T-helper 1 cell treated with Interleukin-12 subunit alpha and Interleukin-12 subunit beta and Interleukin-4 antibody, amounts not matched to agents 30 ng/mL and 1 ng/mL, for 36 hours (primary cell): ENCODE measurements around the gene OSTM1. TPM values are rescaled to one million over a fixed set of nuclear protein-coding genes. Genes with fewer than 3 reads are reported as not detected.

Experiments used
- intact Hi-C: fragments of 100-400 bp; cut with micrococcal nuclease; formaldehyde crosslinking; loops from one replicate; pipeline ENCODE4 v1.15.1; 2024
- total RNA-seq: library from RNA; stranded (reverse); gene quantifications from 2 replicates; pipeline ENCODE4 v1.2.3, GENCODE V29; 2022

OSTM1 gene, protein sequence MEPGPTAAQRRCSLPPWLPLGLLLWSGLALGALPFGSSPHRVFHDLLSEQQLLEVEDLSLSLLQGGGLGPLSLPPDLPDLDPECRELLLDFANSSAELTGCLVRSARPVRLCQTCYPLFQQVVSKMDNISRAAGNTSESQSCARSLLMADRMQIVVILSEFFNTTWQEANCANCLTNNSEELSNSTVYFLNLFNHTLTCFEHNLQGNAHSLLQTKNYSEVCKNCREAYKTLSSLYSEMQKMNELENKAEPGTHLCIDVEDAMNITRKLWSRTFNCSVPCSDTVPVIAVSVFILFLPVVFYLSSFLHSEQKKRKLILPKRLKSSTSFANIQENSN
- 39.8 and 43.3 TPM in 2 replicates for total RNA-seq

DNA sequence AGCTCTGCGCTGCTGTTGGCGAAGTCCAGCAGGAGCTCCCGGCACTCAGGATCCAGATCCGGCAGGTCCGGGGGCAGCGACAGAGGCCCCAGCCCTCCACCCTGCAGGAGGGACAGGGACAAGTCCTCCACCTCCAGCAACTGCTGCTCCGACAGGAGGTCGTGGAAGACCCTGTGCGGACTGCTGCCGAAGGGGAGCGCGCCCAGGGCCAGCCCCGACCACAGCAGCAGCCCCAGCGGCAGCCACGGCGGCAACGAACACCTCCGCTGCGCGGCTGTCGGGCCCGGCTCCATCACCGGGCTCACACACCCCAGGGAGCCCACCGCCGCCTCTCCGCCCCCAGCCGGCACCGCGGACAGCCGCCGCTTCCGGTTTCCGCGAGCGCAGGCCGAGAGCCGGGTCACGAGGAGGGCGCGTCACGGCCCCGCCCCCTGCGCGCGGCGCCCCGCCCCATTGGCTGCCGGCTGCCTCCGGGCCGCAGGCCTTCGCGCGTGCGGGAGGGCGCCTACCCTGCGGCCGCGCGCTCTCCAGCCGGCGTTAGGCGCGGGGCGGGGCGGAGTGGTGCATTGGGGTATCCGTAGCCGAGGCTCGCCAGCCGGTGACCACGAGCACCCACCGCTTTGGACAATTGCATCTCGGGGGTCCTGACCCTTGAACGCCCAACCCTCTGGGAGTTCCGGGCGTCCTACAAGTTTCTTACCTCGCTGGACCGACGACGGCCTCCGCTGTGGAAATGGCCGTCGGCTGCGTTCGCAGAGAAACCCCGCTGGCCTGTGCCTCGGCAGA, at the start of gene OSTM1:
TSS of gene OSTM1 (minus strand) at position 383 of the 786 bp plus-strand sequence. CDS start at position 293, 90 bp downstream.
- intact Hi-C loops = loop anchor here (1.0 to 10.0 kb wide), 15 partner anchors 116 to 1980 kb away; partner anchors contain the start of genes CD164, CEP57L1, MTRES1 and PDSS2

DNA sequence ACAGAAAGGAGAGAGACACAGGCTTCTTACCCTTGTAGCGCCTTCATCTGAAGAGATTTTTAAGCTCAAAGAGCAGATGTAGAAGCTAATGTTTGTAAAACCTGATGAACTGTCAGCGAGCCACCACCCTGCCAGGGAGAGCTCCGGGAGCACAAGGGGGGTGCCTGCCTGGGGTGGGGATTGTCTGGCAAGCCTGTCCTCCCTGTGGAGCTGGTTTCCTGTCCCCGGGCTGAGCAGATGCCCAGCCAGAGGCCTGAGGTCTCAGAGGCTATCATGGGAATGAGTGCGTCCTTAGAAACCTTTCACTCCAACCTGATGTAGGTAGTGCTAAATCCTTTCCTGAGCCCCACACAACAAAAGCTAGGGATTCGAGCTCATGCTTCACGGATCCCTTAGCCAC, 49.4 kb upstream of the OSTM1 start:
- intact Hi-C loops = no loop called here

DNA sequence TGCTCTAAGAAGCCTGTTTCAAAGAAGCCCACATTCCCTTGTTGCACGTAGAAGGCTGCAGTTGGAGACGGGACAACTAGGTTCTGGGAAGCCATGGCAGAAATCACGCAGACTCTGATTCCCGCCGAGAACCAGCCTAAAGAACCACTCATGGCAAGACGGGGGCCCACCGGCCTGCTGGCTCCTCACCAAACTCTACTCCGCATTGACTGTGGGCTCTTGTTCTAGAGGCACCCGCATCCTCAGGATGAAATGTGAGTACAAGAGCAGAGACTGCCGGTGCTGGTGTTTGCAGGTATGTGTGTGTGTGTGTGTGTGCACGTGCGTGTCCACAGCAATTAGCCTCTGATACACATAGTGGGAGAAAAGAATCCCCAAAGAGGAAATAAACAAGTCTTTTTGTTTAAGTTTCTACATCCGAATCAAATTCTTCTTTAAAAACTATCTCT, 49.0 kb upstream of the OSTM1 start:
- intact Hi-C loops = no loop called here

DNA sequence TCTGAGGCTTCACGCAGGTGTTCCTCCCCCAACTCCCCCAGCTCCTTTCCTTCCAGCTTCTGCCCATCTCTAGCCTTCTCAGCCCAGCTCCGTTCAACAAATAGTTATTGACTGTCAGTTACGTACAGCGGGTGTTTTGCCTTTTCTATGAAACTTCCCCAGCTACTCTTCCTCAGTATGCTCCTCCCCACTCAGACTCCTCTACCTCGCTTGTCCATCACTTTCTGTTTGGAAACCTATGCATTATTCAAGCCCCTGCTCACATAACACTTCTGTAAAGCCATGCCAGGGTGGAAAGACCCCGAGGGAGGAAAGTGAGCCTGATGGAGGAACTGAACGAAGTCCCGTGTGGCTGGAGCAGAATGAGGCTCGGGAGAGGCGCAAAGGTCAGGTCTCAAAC, 47.1 kb upstream of the OSTM1 start:
- intact Hi-C loops = no loop called here

DNA sequence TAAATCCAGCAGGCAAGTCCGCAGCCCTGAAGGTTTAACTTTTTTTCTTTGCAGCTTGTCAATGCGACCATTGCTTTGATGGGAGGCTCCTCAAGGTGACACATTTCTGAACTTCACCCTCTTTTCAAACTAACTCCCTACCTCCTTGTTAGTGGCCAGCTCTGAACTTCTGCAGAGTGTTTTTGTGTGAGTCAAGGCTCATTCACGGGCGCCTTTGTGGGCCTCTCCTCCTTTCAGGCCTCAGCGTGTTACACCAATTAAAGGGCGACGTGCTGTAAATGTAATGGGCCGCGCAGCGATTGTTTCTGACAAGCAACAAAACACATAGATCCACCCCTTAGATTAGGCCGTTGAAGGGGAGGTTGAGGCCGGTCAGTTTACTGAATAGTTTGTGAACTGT, 45.8 kb upstream of the OSTM1 start:
- intact Hi-C loops = no loop called here

DNA sequence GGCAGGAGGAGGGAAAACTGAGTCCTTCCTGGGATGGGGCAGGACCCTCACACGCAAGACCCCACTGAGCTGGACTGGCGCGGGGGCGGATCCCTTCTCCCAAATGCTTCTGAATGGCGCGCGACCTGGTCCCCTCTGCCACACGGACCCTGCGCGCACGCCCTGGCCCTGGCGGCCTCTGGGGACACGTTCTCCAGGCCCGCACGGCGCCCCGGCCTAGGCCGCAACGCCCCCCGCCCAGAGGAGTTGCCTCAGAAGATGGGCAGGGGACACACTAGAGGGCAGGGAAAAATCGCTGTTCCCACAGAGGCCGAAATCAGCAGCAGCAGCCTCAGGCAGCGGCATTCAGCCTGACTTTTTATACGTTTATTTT, 45.2 kb upstream of the OSTM1 start:
- intact Hi-C loops = no loop called here

DNA sequence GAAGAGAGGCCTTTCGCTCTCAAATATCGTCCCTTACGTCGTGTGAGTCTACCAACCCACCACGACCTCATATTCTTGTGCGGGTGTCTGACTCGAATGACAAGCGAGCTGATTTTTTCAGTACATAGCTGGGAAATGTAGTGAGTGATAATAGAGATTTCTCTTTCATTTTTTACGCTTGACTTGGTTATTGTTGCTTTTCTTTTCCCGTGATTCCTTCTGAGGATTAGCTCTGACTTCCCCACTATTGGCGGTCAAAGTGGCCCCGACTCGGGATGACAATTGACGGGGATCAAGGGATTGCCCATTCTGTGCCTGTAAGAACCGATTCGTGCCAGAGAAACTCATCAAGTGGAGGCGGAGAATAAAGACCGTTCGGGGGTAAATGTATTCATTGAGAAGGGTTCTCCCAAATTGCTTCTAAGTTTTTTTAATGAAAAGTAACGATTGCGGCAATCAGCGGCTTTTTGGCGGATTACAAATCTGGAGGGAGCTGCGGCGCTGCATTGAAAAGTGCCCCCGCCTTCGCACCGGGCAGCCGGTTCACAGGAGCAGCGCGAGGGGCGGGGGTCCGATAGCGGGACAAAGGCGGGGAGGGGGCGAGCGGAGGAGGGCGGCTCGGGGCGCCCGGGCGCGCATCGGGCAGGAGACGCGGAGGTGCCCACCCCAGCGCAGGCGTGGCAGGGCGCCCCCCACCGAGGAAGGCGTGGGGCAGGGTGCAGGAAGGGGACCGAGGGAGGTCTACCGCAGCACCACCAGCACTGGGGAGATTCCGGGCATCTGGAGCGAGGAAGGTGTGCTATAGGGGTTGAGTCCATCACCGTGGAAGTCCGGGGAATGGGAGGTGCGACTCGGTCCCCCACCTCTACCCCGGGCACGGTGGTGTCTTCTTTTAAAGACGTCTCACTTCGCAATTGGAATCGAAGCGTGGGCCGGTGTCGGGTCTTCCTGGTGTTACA, 44.5 kb upstream of the OSTM1 start:
- intact Hi-C loops = no loop called here

DNA sequence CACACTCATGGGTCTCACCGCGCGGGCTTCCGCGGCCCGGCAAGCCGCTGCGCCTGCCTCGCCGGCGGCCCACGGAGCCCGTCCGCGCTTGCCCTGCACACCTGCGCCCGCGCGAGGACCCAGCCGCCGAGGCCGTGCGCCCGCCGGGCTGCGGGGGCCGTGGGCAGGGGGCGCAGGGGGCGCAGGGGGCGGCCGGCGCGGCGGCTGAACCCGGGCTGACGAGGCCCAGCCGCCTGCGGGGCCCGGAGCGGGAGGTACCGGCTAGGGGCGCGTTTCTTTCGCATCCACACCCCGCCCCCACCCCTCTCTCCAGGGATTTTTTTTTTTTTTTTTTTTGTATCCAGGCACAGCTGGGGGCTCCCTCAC, 43.8 kb upstream of the OSTM1 start:
- intact Hi-C loops = no loop called here

DNA sequence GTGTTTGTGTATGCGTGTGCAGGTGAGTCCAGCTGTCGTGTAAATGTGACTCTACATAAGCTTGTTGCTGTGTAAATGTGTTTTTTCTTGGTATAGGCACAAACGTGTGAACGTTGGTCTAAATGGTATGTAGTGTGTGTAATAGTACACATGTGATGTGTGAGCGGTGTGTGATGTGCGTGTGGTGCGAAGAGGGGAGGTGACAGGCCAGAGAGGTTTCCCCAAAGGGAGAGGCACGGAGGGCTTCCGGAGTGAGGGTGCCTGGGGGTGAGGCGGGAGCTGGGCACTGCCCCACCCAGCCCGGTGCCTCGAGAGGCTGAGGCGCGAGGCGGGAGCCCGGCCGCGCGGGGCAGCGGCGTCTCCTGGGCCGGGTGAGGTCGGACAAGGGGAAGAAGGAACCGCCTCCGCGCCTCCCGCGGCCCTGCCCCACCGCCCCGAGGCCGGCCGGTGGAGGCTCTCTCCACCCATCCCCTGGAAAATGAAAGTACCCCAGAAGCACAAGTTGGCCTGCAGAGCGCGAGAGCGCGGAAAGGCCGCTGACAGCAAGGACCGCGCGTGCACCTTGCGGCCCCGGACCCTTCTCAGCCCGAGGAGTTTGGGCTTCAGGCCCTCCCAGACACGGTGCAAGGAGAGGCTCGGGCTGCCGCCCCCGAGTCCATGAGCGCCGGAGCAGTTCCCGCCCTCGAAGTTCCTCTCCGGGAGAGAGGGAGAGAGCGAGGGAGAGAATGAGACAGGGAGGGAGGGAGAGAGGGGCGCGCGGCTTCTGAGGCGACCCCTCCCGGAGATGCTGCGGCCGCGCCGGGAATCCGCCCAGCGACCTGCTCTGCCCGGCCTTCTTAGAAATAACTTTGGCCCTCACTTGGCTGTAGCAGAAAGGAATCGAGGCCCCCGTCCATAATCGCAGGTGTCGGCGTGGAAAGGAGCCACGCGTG, 43.2 kb upstream of the OSTM1 start:
- intact Hi-C loops = loop anchor here (2.0 kb wide), 2 partner anchors 17 to 49 kb away; partner anchors contain the start of gene NR2E1

DNA sequence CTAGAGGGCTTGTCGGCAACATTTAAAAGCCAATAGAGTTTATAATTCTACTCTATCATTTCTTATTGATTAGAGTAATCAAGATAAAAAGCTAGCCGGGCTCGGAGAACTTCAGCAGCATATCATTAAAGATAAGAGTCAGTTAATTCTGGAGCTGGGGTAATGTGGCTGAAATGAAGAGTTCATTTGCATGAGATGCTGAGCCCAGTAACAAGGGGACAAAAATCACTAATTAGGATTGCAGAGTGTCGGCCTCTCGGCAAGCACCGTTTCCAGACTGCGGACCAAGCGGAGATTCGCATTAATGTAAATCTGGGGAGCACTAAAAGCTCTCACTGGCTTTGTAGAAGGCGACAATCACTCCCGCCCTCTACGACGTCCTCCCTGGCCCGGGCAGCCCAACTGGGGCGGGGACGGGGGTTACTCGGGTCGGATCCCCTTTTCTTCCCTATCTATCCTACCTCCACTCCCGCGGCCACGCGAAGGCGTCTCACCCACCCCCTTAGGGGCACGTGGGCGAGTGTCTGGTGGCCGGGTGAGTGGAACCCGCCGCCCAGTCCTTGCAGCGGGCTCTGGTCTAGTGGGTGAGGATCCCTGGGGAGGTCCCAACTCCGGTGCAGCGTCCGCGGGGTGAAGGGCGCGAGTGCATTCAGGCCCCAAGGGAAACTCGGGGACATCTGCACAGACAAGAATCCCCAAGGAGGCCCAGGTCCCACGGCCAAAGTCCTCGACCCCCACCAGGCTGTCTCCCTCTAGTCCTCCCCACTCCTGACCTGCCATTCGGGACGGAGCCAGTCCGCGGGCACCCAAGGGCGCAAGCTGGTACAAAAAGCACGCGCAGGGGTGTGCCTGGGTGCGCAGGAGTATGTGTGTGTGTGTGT, 42.2 kb upstream of the OSTM1 start:
- intact Hi-C loops = loop anchor here (2.0 kb wide), 2 partner anchors 18 to 50 kb away; partner anchors contain the start of gene NR2E1

DNA sequence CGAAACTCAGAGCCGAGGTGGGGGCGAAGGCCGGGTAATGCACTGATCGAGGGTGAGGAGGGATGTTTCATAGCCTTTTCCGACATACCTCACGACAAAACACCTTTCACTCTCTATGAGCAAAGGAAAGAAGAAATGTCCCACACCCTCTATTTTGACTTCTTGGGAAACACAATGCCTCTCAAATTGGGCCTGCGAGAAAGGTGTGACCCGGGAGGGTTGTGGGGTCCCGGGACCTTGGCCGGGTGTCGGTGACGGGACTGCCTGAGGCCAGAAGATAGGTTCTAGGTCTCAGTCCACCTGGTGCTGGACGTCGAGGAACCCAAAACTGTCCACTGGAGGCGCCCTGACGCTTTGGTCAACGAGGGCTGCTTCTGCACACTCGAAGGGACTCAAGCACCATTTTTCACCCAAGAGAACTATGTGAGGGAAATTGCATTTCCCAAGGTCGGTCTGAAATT, 41.1 kb upstream of the OSTM1 start:
- intact Hi-C loops = loop anchor here (1.0 to 2.0 kb wide), 3 partner anchors 19 to 51 kb away; partner anchors contain the start of gene NR2E1

DNA sequence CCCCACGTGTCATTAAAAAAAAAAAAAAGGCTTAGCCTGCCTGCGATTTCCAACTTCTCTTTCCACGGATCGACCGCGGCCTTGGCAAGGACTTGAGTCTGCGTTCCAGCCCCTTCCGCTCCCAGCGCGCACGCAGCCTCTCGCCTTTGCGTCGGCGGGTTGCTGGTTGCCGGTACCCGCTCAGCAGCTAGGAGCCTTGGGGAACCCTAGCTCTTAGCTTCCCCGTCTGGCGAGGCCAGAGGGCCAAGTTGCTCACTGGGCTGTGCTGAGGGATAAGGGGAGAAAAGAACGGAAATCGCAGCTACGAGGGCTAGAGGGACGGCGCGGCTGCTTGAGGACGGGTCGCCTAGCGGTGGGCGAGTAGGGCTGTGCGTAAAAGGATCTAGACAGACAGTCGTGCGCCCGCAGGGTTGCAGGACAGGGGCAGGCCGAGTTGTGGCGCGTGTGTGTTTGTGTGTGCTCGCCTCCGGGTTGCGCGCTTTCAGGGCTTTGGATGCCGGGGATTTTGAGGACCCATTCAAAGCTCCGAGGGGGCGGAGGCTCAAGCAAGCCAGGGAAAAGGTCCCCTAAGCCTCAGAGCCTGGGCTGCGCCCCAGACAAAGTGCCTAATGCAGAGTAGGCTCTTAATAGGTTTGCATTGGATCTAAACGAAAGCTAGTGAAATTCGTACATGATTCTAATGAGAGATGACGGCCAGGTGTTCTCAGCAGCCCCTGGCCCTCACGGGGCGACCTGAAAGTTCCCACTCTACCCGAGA, 40.5 kb upstream of the OSTM1 start:
- intact Hi-C loops = loop anchor here (1.0 kb wide), 1 partner anchor 43 kb away; no protein-coding TSS in a partner anchor

DNA sequence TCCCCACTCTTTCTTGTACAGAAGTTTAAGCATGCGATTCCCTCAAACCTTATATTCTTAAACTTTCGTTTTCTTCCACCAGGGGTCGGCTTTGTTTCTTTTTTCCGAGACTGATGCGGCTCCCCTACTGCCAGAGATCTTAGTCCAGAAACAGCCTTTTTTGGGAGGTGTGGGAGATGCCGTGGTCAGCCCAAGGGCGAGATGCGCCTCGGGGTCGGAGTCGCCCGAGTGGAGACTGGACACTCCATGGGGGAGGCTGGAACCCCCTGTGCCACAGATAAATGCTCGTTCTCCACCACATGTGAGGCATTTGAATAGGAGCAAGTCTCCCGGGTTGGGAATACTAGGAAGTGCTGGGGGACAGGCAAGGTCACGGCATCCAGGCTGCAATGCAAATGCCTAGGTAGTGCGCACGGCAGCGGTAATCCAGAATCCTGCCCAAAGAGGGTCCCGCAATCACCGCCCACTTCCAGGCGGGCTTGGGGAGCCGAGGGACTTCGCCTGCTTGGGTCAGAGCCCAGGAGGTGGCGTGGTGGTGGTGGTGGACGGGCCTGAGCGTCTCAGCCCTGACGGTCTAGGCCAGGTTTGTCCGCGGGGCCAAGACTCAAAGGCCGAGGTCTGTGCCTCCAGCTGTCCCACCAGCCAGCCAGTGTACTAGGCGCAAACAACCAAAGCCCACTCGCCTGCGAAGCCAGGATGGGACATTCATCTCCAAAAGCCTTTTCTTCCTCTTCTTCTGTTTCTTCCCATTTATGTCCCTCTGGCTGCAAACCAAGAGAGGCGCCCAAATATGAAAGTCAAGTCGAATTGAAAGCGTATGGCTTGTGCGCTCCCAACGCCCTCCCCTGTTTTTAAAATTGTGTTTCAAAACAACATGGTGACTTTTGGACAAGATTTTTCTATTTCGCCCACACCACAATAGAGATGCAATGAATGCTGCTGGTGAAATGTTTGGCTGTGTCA, 39.3 kb upstream of the OSTM1 start:
- intact Hi-C loops = loop anchor here (1.0 to 2.0 kb wide), 4 partner anchors 134 to 412 kb away; no protein-coding TSS in a partner anchor

DNA sequence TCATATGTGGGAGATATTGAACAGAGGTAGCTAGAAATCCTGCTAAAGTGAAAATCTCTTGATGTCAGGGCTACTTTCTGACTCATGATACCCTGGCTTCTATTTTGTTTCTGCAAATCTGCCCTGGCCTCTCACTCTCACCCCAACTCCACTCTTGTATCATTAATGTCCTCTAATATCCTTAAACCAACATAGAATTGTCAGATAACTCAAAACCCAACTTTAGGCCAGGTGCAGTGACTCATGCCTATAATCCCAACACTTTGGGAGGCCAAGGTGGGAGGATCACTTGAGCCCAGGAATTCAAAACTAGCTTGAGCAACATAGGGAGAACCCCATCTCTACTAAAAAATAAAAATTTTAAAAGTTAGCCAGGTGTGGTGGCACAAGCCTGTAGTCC, 33.8 kb upstream of the OSTM1 start:
- intact Hi-C loops = no loop called here

DNA sequence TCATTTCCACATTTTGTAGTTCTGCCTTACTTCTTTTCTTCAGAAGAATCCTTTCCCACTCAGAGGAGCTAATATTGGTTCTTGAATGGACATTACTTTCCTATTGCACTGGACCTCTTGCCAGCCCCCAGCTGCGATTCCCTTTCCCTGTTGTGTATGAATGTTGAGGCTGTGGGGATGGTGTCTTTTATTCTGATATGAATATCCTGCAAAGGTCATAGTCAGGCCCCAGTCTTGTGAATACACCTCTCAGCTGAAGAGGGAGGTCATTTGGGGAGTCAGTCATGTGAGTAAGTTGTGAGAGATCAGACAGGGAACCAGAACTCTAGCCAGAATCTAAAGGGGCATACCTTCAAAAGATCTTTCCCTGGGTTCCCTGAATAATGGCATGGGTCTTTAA, 32.6 kb upstream of the OSTM1 start:
- intact Hi-C loops = no loop called here

DNA sequence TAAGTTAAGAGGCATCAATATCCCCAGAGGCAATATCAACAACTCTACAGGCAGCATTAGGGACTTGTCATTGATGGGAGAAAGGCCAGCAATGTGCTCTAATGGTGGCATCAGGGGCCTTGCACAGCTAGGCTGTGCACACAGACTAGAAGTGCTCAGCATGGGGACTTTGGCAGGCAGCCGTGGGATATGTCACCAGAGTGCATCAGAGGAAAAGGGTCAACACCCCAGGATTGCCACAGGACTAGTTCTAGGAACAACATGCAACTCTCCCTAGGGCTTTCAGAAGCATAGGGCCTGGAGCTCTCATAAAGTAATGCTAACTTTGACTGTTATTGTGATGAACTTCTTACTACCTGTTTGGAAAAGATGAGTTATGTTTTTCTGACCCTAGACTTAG, 32.2 kb upstream of the OSTM1 start:
- intact Hi-C loops = no loop called here

DNA sequence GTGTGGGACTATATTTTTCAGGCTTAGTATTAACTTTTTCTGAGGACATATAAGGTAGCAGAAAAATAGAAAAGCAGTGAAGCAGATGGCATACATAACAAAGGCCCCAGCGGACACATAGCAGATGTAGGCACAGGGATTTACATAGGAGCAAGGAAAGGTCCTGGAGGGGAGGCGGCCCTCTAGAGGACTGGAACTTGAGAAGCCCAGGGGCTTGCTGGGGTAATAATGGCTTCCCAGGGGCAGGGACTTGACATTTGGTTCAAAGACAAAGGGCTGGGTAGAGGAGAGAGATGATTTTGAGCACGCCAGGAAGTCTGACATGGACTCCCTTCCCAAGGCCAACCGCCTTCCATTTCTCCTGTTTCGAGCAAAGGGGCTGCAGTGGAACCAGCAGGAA, 31.7 kb upstream of the OSTM1 start:
- intact Hi-C loops = no loop called here
